ENCODE data around the gene DOK4. TPM values are rescaled to one million over a fixed set of nuclear protein-coding genes. Genes with fewer than 3 reads are reported as not detected.

DOK4 gene
- total RNA-seq, 1 experiment from 2014 or later = 122 TPM

DNA sequence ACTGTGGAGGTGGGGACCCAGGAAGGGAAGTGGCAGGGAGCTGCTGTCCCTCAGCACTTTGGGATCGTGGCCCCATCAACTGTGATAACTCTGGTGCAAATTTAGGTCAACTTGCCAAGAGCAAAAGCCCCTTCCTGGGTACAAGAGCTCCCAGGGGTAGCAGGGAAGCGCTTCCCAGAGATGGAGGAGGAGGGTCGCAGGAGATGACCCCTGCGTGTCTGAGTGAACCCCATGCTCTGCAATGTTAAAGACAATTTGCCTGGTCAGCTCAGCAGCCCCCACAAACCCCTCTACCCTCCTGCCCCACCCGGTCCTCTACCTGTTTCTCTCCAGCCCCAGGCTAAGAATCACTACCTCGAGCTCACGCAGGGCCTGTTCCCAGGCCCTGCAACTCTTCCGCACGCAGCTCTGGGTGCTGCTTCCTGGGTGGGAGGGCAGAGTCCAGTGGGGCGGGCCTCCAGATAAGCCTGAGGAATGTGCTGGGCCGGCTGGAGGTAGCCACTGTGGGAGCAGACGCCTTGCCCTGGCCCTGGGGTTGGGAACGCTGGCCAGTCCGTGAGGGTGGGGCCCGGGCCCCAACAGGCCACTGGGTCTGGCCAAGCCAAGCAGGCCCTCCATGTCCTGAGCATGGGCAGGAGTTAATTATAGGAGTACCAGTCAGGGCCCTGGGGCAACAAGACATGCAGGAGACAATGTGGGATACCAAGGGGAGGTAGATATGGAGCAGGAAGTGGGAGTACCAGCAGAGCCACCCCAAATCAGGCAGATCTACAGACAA is 6.1 kb downstream of the DOK4 start:
- H3K9me3 Mint-ChIP-seq (ENCODE audit: unreplicated experiment) = no peaks in the 10 kb centered on the region
- peak; percentile 95 to 98 for DNase-seq
- peak overlapping the region; percentile 89 for H3K4me3 Mint-ChIP-seq (ENCODE audit: unreplicated experiment)
- H3K4me3 ChIP-seq (ENCODE audit: low read depth, low read length) = peak overlapping the region; percentile 50
- H3K27me3 ChIP-seq (replicated peaks; ENCODE audit: control insufficient read depth, insufficient read depth, low read length) = no peaks in the 10 kb centered on the region
- BruUV-seq (replicated peaks) = no TSS peak
- H3K9me3 ChIP-seq = no peaks in the 10 kb centered on the region
- no peaks in the 10 kb centered on the region for H3K27me3 Mint-ChIP-seq (ENCODE audit: insufficient read depth, unreplicated experiment)
- ChIA-PET CTCF (interaction anchor here (0.6 to 2.1 kb wide), 10 partner anchors 18 to 196 kb away, joined by 3 to 23 read pairs (median 6); partner anchors contain the start of genes CIAPIN1, COQ9 and POLR2C), POLR2A (interaction anchor here (0.5 to 1.9 kb wide), 11 partner anchors 18 to 404 kb away, joined by 3 to 15 read pairs (median 4); partner anchors contain the start of genes CCDC102A, CIAPIN1, COQ9 and POLR2C)
- H3K36me3 ChIP-seq (ENCODE audit: control insufficient read depth, insufficient read depth, low read length) = peaks cover 6% of the 10 kb centered on the region; the same call in 1 of the 2 replicates
- peak overlapping the region; percentile 100 for H3K27ac Mint-ChIP-seq (ENCODE audit: unreplicated experiment)
- TF ChIP-seq, protein P1, sequence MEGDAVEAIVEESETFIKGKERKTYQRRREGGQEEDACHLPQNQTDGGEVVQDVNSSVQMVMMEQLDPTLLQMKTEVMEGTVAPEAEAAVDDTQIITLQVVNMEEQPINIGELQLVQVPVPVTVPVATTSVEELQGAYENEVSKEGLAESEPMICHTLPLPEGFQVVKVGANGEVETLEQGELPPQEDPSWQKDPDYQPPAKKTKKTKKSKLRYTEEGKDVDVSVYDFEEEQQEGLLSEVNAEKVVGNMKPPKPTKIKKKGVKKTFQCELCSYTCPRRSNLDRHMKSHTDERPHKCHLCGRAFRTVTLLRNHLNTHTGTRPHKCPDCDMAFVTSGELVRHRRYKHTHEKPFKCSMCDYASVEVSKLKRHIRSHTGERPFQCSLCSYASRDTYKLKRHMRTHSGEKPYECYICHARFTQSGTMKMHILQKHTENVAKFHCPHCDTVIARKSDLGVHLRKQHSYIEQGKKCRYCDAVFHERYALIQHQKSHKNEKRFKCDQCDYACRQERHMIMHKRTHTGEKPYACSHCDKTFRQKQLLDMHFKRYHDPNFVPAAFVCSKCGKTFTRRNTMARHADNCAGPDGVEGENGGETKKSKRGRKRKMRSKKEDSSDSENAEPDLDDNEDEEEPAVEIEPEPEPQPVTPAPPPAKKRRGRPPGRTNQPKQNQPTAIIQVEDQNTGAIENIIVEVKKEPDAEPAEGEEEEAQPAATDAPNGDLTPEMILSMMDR (IDR thresholded peaks at IDR 0.05; ENCODE audit: insufficient read depth in 1 of 2, low read depth in 1 of 2, low read length in 1 of 2, severe bottlenecking in 1 of 2, unreplicated experiment in 1 of 2) = no peak
- intact Hi-C loops (cut with micrococcal nuclease; ENCODE audit: unreplicated experiment) = loop anchor here (1.0 to 2.0 kb wide), 2 partner anchors 17 to 39 kb away; partner anchors contain the start of gene POLR2C
- H3K36me3 Mint-ChIP-seq (ENCODE audit: insufficient read depth, unreplicated experiment) = peaks cover 37% of the 10 kb centered on the region
- H3K4me1 ChIP-seq = peaks cover 52% of the 10 kb centered on the region
- H3K4me1 Mint-ChIP-seq (ENCODE audit: low read depth, unreplicated experiment) = peaks cover 47% of the 10 kb centered on the region

DNA sequence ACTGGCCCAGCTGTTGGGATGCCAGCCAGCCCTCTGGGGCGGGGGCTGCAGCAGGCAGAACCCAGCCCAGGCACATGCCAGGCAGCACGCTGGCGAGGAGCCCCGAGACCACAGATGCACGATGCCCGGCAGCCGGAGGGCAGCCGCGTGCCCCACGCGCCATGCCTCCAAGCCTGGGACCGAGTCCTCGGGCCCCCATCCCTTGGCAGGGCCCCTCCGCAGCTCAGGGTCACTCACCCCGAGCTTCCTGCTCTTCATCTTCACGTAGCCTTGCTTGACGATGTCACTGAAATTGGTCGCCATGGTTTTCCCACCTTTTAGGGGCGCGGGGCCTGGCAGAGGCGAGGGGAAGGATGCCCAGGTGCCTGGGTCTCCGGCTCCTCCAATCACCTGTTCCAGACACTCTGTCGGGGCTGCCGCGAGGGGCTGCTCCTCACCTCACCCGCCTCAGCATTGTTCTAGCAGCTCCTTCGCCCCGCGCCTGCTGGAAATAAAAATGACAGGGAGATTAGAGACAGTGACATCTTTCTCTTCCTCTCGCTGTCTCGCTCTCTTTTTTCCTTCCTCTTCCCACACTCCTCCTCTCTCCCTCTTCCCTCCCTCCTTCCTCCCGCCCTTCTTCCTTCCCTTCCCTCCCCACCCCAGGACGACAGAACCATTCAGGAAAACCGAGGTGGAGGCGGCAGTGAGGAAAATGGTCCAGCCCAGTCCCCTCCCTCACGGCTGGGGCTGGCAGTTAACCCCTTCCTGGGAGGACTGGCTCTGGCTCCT is 6.9 kb downstream of the DOK4 start:
- Histone ChIP-seq H3K4me1 (peaks cover 45% of the 10 kb centered on the region), H3K27me3 (replicated peaks; ENCODE audit: control insufficient read depth, insufficient read depth, low read length) (no peaks in the 10 kb centered on the region), H3K4me3 (ENCODE audit: low read depth, low read length) (peak overlapping the region; percentile 50), H3K36me3 (ENCODE audit: control insufficient read depth, insufficient read depth, low read length) (peaks cover 10% of the 10 kb centered on the region; the same call in 1 of the 2 replicates), H3K9me3 (no peaks in the 10 kb centered on the region)
- TF ChIP-seq, protein P1 (IDR thresholded peaks at IDR 0.05; ENCODE audit: insufficient read depth in 1 of 2, low read depth in 1 of 2, low read length in 1 of 2, severe bottlenecking in 1 of 2, unreplicated experiment in 1 of 2) = no peak
- DNase-seq = peak; percentile 88 to 89
- CTCF ChIA-PET = interaction anchor here (0.6 to 2.1 kb wide), 10 partner anchors 17 to 197 kb away, joined by 3 to 23 read pairs (median 6); partner anchors contain the start of genes CIAPIN1, COQ9 and POLR2C
- intact Hi-C loops (cut with micrococcal nuclease; ENCODE audit: unreplicated experiment) = no loop called here
- POLR2A ChIA-PET = interaction anchor here (0.6 to 1.9 kb wide), 8 partner anchors 17 to 331 kb away, joined by 3 to 15 read pairs (median 4); partner anchors contain the start of genes CIAPIN1, COQ9 and POLR2C
- peak overlapping the region; percentile 89 for H3K4me3 Mint-ChIP-seq (ENCODE audit: unreplicated experiment)
- H3K4me1 Mint-ChIP-seq (ENCODE audit: low read depth, unreplicated experiment) = peaks cover 39% of the 10 kb centered on the region
- no peaks in the 10 kb centered on the region for H3K9me3 Mint-ChIP-seq (ENCODE audit: unreplicated experiment)
- peaks cover 41% of the 10 kb centered on the region for H3K36me3 Mint-ChIP-seq (ENCODE audit: insufficient read depth, unreplicated experiment)
- H3K27me3 Mint-ChIP-seq (ENCODE audit: insufficient read depth, unreplicated experiment) = no peaks in the 10 kb centered on the region
- H3K27ac Mint-ChIP-seq (ENCODE audit: unreplicated experiment) = peak overlapping the region; percentile 100
- BruUV-seq (replicated peaks) = no TSS peak
